H1 (cell line): Measurements from ENCODE around the gene SLAMF6. TPM values are rescaled to one million over a fixed set of nuclear protein-coding genes. Genes with fewer than 3 reads are reported as not detected.

ENCODE experiments used
- CHD7 ChIP-seq: fragments of 300-600 bp; sonication (generic); IDR thresholded peaks from 2 replicates; pipeline ENCODE4 v1.7.1; 2012; ENCODE audit warnings: low read length, moderate library complexity, mild to moderate bottlenecking, inconsistent platforms; ENCODE audit not compliant: insufficient replicate concordance
- CTBP2 ChIP-seq: IDR thresholded peaks from 2 replicates; pipeline ENCODE4 v1.7.0; 2011; ENCODE audit warnings: borderline replicate concordance, mild to moderate bottlenecking, moderate library complexity, mixed read lengths, low read length; ENCODE audit not compliant: insufficient read depth, insufficient read length
- CTCF ChIP-seq, 3 experiments: IDR thresholded peaks; 1 replicate in 2 of 3; 2 replicates in 1 of 3; pipeline versions ENCODE4 v1.5.1 to v1.6.1; 2011; ENCODE audit warnings: low read length in 3 of 3, mild to moderate bottlenecking in 3 of 3, inconsistent platforms in 2 of 3, low read depth in 1 of 3, moderate library complexity in 1 of 3; ENCODE audit not compliant: insufficient read depth in 1 of 3; ENCODE audit errors: control extremely low read depth in 1 of 3
- GTF2F1 ChIP-seq: IDR thresholded peaks from 2 replicates; pipeline ENCODE4 v1.6.1; 2012; ENCODE audit warnings: low read depth, low read length, improper control_type of control experiment, borderline replicate concordance
- MAX ChIP-seq: IDR thresholded peaks from 2 replicates; pipeline ENCODE4 v1.6.1; 2012; ENCODE audit warnings: inconsistent platforms
- SIRT6 ChIP-seq: IDR thresholded peaks from one replicate; pipeline ENCODE4 v1.7.1; 2012; ENCODE audit warnings: low read length, inconsistent platforms
- SP4 ChIP-seq: IDR thresholded peaks from 2 replicates; pipeline ENCODE4 v1.6.1; 2012; ENCODE audit warnings: low read length, inconsistent platforms
- TEAD4 ChIP-seq: IDR thresholded peaks from 2 replicates; pipeline ENCODE4 v1.6.1; 2012; ENCODE audit warnings: low read depth, low read length, inconsistent platforms, mixed read lengths
- polyA plus RNA-seq, 7 experiments: library from polyadenylated mRNA; depleted of rRNA in 3 of 7; stranded (reverse) in 5 of 7; unstranded in 2 of 7; fragments of >200 nt in 5 of 7; fragments of 200-250 nt in 2 of 7; gene quantifications; 1 replicate in 5 of 7; 2 replicates in 1 of 7; 4 replicates in 1 of 7; pipeline versions ENCODE4 v1.2.1 to v1.2.3, GENCODE V29; 2011 to 2013; ENCODE audit warnings: missing spikeins in 2 of 7, mixed read lengths in 2 of 7
- total RNA-seq: library from RNA; stranded (reverse); fragmentation: NEBNext Ultra II Directional; extraction: Animal tissue kit (Norgen Biotek cat#: 25700); gene quantifications from 2 replicates; pipeline ENCODE4 v1.2.1, GENCODE V29; 2021

The SLAMF6 gene
- total and polyA plus RNA-seq, 2 of the 8 experiments (the other 6 are each of a cell fraction or from before 2014, with no cell fraction given), result not detected

- TF ChIP-seq CHD7, result no peak
- no peak for TF ChIP-seq SIRT6
- TF ChIP-seq CTCF (IDR thresholded peaks at IDR 0.05; ENCODE audit: control extremely low read depth in 1 of 3, insufficient read depth in 1 of 3, low read depth in 1 of 3, low read length in 3 of 3), result no peak
- TF ChIP-seq CTBP2, result no peak
- no peak for TF ChIP-seq GTF2F1
- no peak for TF ChIP-seq SP4
- no peak for TF ChIP-seq MAX
- TF ChIP-seq TEAD4, result no peak
Measured at GRCh38 chr1:160538985-160539651, 16.1 kb upstream of the SLAMF6 start (continued).
